Astrocyte (in vitro differentiated cells and primary cell): ENCODE measurements around the gene CDRT4. TPM values are rescaled to one million over a fixed set of nuclear protein-coding genes. Genes with fewer than 3 reads are reported as not detected.

Experiments
- DNase-seq: peaks from one replicate; pipeline ENCODE4 v3.0.0-alpha.2; 2010; ENCODE audit warnings: low read depth
- FAIRE-seq: peaks from 2 replicates; lab custom pipeline; 2011; peaks lifted over from hg19 to GRCh38; lab: Jason Lieb, UNC
- H2AFZ ChIP-seq: 2 replicates; pipeline ENCODE4 v1.6.0; 2012; ENCODE audit warnings: low read depth, low read length, inconsistent platforms
- H3K27ac ChIP-seq: 2 replicates; pipeline ENCODE4 v1.5.1; 2011; ENCODE audit warnings: low read depth, low read length, inconsistent platforms
- H3K27me3 ChIP-seq: 2 replicates; pipeline ENCODE4 v1.6.0; 2011; ENCODE audit warnings: low read length, inconsistent platforms; ENCODE audit not compliant: insufficient read depth
- H3K36me3 ChIP-seq: 2 replicates; pipeline ENCODE4 v1.5.1; 2011; ENCODE audit warnings: low read length, inconsistent platforms; ENCODE audit not compliant: insufficient read depth
- H3K4me1 ChIP-seq: 2 replicates; pipeline ENCODE4 v1.5.1; 2011; ENCODE audit warnings: low read length, inconsistent platforms; ENCODE audit not compliant: insufficient read depth
- H3K4me2 ChIP-seq: 2 replicates; pipeline ENCODE4 v1.6.0; 2012; ENCODE audit warnings: low read length, inconsistent platforms
- H3K4me3 ChIP-seq: 2 replicates; pipeline ENCODE4 v1.5.1; 2011; ENCODE audit warnings: low read depth, mild to moderate bottlenecking, low read length, inconsistent platforms; ENCODE audit not compliant: insufficient read depth
- H3K79me2 ChIP-seq: 2 replicates; pipeline ENCODE4 v1.6.0; 2012; ENCODE audit warnings: mild to moderate bottlenecking, low read length, inconsistent platforms; ENCODE audit not compliant: insufficient read depth
- H3K9ac ChIP-seq: 2 replicates; pipeline ENCODE4 v1.6.0; 2012; ENCODE audit warnings: mild to moderate bottlenecking, low read length, inconsistent platforms
- H3K9me3 ChIP-seq: 2 replicates; pipeline ENCODE4 v1.5.1; 2012; ENCODE audit warnings: low read depth, mild to moderate bottlenecking, low read length, inconsistent platforms; ENCODE audit not compliant: insufficient read depth
- H4K20me1 ChIP-seq: 2 replicates; pipeline ENCODE4 v1.6.0; 2012; ENCODE audit warnings: low read length, inconsistent platforms; ENCODE audit not compliant: insufficient read depth
- H3K27ac Mint-ChIP-seq: one replicate; pipeline ENCODE4 v1.8.0; 2021; ENCODE audit warnings: mild to moderate bottlenecking, mixed read lengths; ENCODE audit not compliant: unreplicated experiment
- H3K27me3 Mint-ChIP-seq: one replicate; pipeline ENCODE4 v1.8.0; 2021; ENCODE audit warnings: low read depth, mixed read lengths; ENCODE audit not compliant: unreplicated experiment
- H3K36me3 Mint-ChIP-seq: one replicate; pipeline ENCODE4 v1.8.0; 2021; ENCODE audit warnings: low read depth, mixed read lengths; ENCODE audit not compliant: unreplicated experiment
- H3K4me1 Mint-ChIP-seq: one replicate; pipeline ENCODE4 v1.8.0; 2021; ENCODE audit warnings: low read depth, mixed read lengths; ENCODE audit not compliant: unreplicated experiment
- H3K4me3 Mint-ChIP-seq: one replicate; pipeline ENCODE4 v1.8.0; 2021; ENCODE audit warnings: mild to moderate bottlenecking, moderate library complexity, mixed read lengths; ENCODE audit not compliant: unreplicated experiment
- H3K9me3 Mint-ChIP-seq: one replicate; pipeline ENCODE4 v1.8.0; 2021; ENCODE audit warnings: mild to moderate bottlenecking, mixed read lengths; ENCODE audit not compliant: unreplicated experiment
- CTCF ChIP-seq: IDR thresholded peaks from 2 replicates; pipeline ENCODE4 v1.5.1; 2011; ENCODE audit warnings: low read depth, mild to moderate bottlenecking, inconsistent platforms, low read length, moderate library complexity; ENCODE audit not compliant: insufficient read depth
- EZH2 ChIP-seq: IDR thresholded peaks from 2 replicates; pipeline ENCODE4 v1.6.1; 2012; ENCODE audit warnings: mild to moderate bottlenecking, low read length, inconsistent platforms; ENCODE audit not compliant: insufficient read depth
- total RNA-seq: library from RNA; stranded (reverse); gene quantifications from 2 replicates; pipeline ENCODE4 v1.2.1, GENCODE V29; 2021

CDRT4 gene
- total RNA-seq, 1 donor from 2014 or later = 8.8 TPM

- Histone ChIP-seq H3K4me2 (no peak overlapping the region), H3K9ac (peak overlapping the region; percentile 19), H4K20me1 (no peaks in the 10 kb centered on the region), H3K9me3 (no peaks in the 10 kb centered on the region), H3K4me1 (peaks cover 17% of the 10 kb centered on the region), H3K36me3 (no peaks in the 10 kb centered on the region), H3K27me3 (no peaks in the 10 kb centered on the region), H2AFZ (no peak overlapping the region), H3K4me3 (no peak overlapping the region), H3K27ac (no peak overlapping the region), H3K79me2 (no peaks in the 10 kb centered on the region)
- Mint-ChIP-seq H3K27me3 (no peaks in the 10 kb centered on the region), H3K4me3 (no peak overlapping the region), H3K4me1 (peaks cover 35% of the 10 kb centered on the region), H3K27ac (no peak overlapping the region), H3K9me3 (no peaks in the 10 kb centered on the region), H3K36me3 (no peaks in the 10 kb centered on the region)
- TF ChIP-seq CTCF (no peak), EZH2 (no peak)
- FAIRE-seq = no peak
- DNase-seq = peak; percentile 36
Observed at GRCh38 chr17:15404106-15405057, 63.0 kb downstream of the CDRT4 start.

- H3K9me3 ChIP-seq = no peaks in the 10 kb centered on the region
- H3K4me1 Mint-ChIP-seq = peaks cover 41% of the 10 kb centered on the region
- H3K4me2 ChIP-seq = no peak overlapping the region
- no peak for TF ChIP-seq CTCF
- no peak for TF ChIP-seq EZH2
- no peaks in the 10 kb centered on the region for H3K36me3 ChIP-seq
- no peak overlapping the region for H3K9ac ChIP-seq
- H3K27me3 ChIP-seq = no peaks in the 10 kb centered on the region
- no peaks in the 10 kb centered on the region for H3K79me2 ChIP-seq
- no peaks in the 10 kb centered on the region for H3K27me3 Mint-ChIP-seq
- no peak overlapping the region for H2AFZ ChIP-seq
- H3K27ac Mint-ChIP-seq = no peak overlapping the region
- no peak overlapping the region for H3K27ac ChIP-seq
- peaks cover 20% of the 10 kb centered on the region for H3K4me1 ChIP-seq
- no peaks in the 10 kb centered on the region for H4K20me1 ChIP-seq
- no peaks in the 10 kb centered on the region for H3K9me3 Mint-ChIP-seq
- no peak overlapping the region for H3K4me3 ChIP-seq
- H3K4me3 Mint-ChIP-seq = no peak overlapping the region
- DNase-seq = no peak
- no peaks in the 10 kb centered on the region for H3K36me3 Mint-ChIP-seq
- FAIRE-seq = no peak
Observed at GRCh38 chr17:15403276-15403939, 64.0 kb downstream of the CDRT4 start.
